ENCODE data around the gene DAG1. TPM values are rescaled to one million over a fixed set of nuclear protein-coding genes. Genes with fewer than 3 reads are reported as not detected.

The DAG1 gene
- polyA plus RNA-seq, 3 donors, result 3.9 to 5.8 (median 4.2) TPM

- Mint-ChIP-seq H3K4me3 (no peak overlapping the region), H3K9me3 (no peaks in the 10 kb centered on the region), H3K27me3 (ENCODE audit: low read depth in 3 of 3) (no peaks in the 10 kb centered on the region), H3K27ac (peak overlapping the region in 2 of 7 donors; percentile 47 to 69), H3K36me3 (peaks cover 44 to 58% of the 10 kb centered on the region in 2 donors), H3K4me1 (peaks cover 14% of the 10 kb centered on the region)
- no peaks in the 10 kb centered on the region for H3K9me3 ChIP-seq (replicated peaks in 1 of 2; ENCODE audit: control insufficient read depth in 1 of 2, insufficient read depth in 1 of 2, low read length in 2 of 2)
- no peaks in the 10 kb centered on the region for H3K4me1 ChIP-seq (ENCODE audit: control insufficient read depth in 1 of 2, insufficient read depth in 2 of 2, low read length in 2 of 2)
- H3K27ac ChIP-seq (ENCODE audit: low read depth in 1 of 2, low read length in 2 of 2), result no peak overlapping the region
- H3K27me3 ChIP-seq (ENCODE audit: control insufficient read depth in 2 of 2, insufficient read depth in 2 of 2, low read length in 2 of 2), result no peaks in the 10 kb centered on the region
- WGBS (ENCODE audit: insufficient coverage), result 100% methylated on average over 2 of the region's 5 CpGs
- TF ChIP-seq CTCF (IDR thresholded peaks at IDR 0.05), result no peak
- H2AFZ ChIP-seq (ENCODE audit: insufficient read depth, low read depth, low read length, poor library complexity, severe bottlenecking), result no peak overlapping the region
- H4K20me1 ChIP-seq (ENCODE audit: insufficient read depth, low read length), result peaks cover 12% of the 10 kb centered on the region
- intact Hi-C loops (cut with micrococcal nuclease), result no loop called here
- H3K36me3 ChIP-seq (replicated peaks in 1 of 2; ENCODE audit: control insufficient read depth in 1 of 2, insufficient read depth in 2 of 2, low read length in 2 of 2), result peaks cover 11 to 38% of the 10 kb centered on the region in 2 donors
- H3K9ac ChIP-seq (ENCODE audit: insufficient read depth, low read length, poor library complexity, severe bottlenecking), result no peak overlapping the region
- no peak overlapping the region for H3K4me2 ChIP-seq (replicated peaks; ENCODE audit: extremely low read depth, low read length, poor library complexity, severe bottlenecking)
- no peak for DNase-seq
- no peak overlapping the region for H3K4me3 ChIP-seq (replicated peaks in 1 of 3; ENCODE audit: low read depth in 2 of 3, low read length in 3 of 3)
- H3K79me2 ChIP-seq (ENCODE audit: insufficient read depth, low read length), result no peaks in the 10 kb centered on the region
These were observed 48.4 kb downstream of the DAG1 start for GRCh38 chr3:49518441-49518840.

GRCh38 chr3:49519296-49519695 is 49.2 kb downstream of the DAG1 start:
- no peak for DNase-seq
- H3K4me1 Mint-ChIP-seq, result peaks cover 18% of the 10 kb centered on the region
- no peak overlapping the region for H3K4me3 Mint-ChIP-seq
- peaks cover 20% of the 10 kb centered on the region for H4K20me1 ChIP-seq (ENCODE audit: insufficient read depth, low read length)
- TF ChIP-seq CTCF (IDR thresholded peaks at IDR 0.05), result no peak
- H3K4me2 ChIP-seq (replicated peaks; ENCODE audit: extremely low read depth, low read length, poor library complexity, severe bottlenecking), result no peak overlapping the region
- H3K4me3 ChIP-seq (replicated peaks in 1 of 3; ENCODE audit: low read depth in 2 of 3, low read length in 3 of 3), result no peak overlapping the region
- H3K9me3 Mint-ChIP-seq, result no peaks in the 10 kb centered on the region
- H3K27me3 ChIP-seq (ENCODE audit: control insufficient read depth in 2 of 2, insufficient read depth in 2 of 2, low read length in 2 of 2), result no peaks in the 10 kb centered on the region
- no peaks in the 10 kb centered on the region for H3K79me2 ChIP-seq (ENCODE audit: insufficient read depth, low read length)
- H2AFZ ChIP-seq (ENCODE audit: insufficient read depth, low read depth, low read length, poor library complexity, severe bottlenecking), result no peak overlapping the region
- no peaks in the 10 kb centered on the region for H3K9me3 ChIP-seq (replicated peaks in 1 of 2; ENCODE audit: control insufficient read depth in 1 of 2, insufficient read depth in 1 of 2, low read length in 2 of 2)
- H3K36me3 Mint-ChIP-seq, result peaks cover 38 to 52% of the 10 kb centered on the region in 2 donors
- no peak overlapping the region for H3K9ac ChIP-seq (ENCODE audit: insufficient read depth, low read length, poor library complexity, severe bottlenecking)
- H3K4me1 ChIP-seq (ENCODE audit: control insufficient read depth in 1 of 2, insufficient read depth in 2 of 2, low read length in 2 of 2), result no peaks in the 10 kb centered on the region
- peaks cover 9 to 34% of the 10 kb centered on the region in 2 donors for H3K36me3 ChIP-seq (replicated peaks in 1 of 2; ENCODE audit: control insufficient read depth in 1 of 2, insufficient read depth in 2 of 2, low read length in 2 of 2)
- intact Hi-C loops (cut with micrococcal nuclease), result no loop called here
- WGBS (ENCODE audit: insufficient coverage), result 100% methylated on average over 3 of the region's 6 CpGs
- H3K27ac ChIP-seq (ENCODE audit: low read depth in 1 of 2, low read length in 2 of 2), result no peak overlapping the region
- no peak overlapping the region for H3K27ac Mint-ChIP-seq
- H3K27me3 Mint-ChIP-seq (ENCODE audit: low read depth in 3 of 3), result no peaks in the 10 kb centered on the region

All from CD14-positive monocyte (primary cell).